ENCODE results near the gene SERPINE1. TPM values are rescaled to one million over a fixed set of nuclear protein-coding genes. Genes with fewer than 3 reads are reported as not detected.
A peak's percentile ranks its signal among the peaks of the same experiment; 100 is the strongest.

Gene SERPINE1
- total and polyA plus RNA-seq, 2 of the 8 experiments (the other 6 are each of a cell fraction or from before 2014, with no cell fraction given): 3.7 to 5.6 TPM

GRCh38 chr7:101151908-101152651 lies 25.2 kb downstream of the SERPINE1 start:
- peaks cover 0 to under 1% (median 0%) of the 10 kb centered on the region in 4 experiments; a peak in 1 of 8 replicates for H3K36me3 ChIP-seq (ENCODE audit: control insufficient read depth in 2 of 4, insufficient read depth in 4 of 4, low read length in 3 of 4)
- H2BK20ac ChIP-seq (ENCODE audit: low read length): no peak overlapping the region
- H3K27me3 ChIP-seq (replicated peaks in 1 of 4; ENCODE audit: control insufficient read depth in 3 of 4, extremely low read depth in 1 of 4, insufficient read depth in 3 of 4, low read length in 3 of 4): peaks cover 0 to 6% (median 4%) of the 10 kb centered on the region in 4 experiments; a peak in 3 of 7 replicates
- H3K14ac ChIP-seq (ENCODE audit: insufficient read length): no peak overlapping the region
- H3K18ac ChIP-seq (ENCODE audit: extremely low read depth, low read length): no peak overlapping the region
- H2AFZ ChIP-seq (ENCODE audit: low read length): no peak overlapping the region
- H3K79me1 ChIP-seq (ENCODE audit: low read depth, low read length): no peaks in the 10 kb centered on the region
- no peak overlapping the region for H3K56ac ChIP-seq (replicated peaks; ENCODE audit: insufficient read length, low read depth, low read length)
- peak overlapping the region; percentile 80; the same call in 1 of the 2 replicates for H2BK12ac ChIP-seq (ENCODE audit: low read depth, low read length)
- 93% methylated on average over 2 of the region's 2 CpGs; no CpG with 5 or more reads in 1 of the 2 experiments for WGBS, 2 experiments (ENCODE audit: extremely low coverage in 1 of 2, insufficient coverage in 1 of 2, insufficient read length in 1 of 2, insufficient replicate concordance in 2 of 2, low coverage in 1 of 2, low lambda C conversion rate in 2 of 2, missing lambda C conversion rate in 1 of 2)
- H3K27ac ChIP-seq (ENCODE audit: low read depth, low read length): no peak overlapping the region
- no peak for FAIRE-seq
- no peak overlapping the region for H2BK5ac ChIP-seq (ENCODE audit: low read depth, low read length)
- H4K20me1 ChIP-seq (replicated peaks in 1 of 2; ENCODE audit: control insufficient read depth in 1 of 2, insufficient read depth in 2 of 2, low read length in 2 of 2): no peaks in the 10 kb centered on the region
- H2AK5ac ChIP-seq (ENCODE audit: low read depth, low read length): no peak overlapping the region
- H4K91ac ChIP-seq (replicated peaks; ENCODE audit: insufficient read length, low read length): no peak overlapping the region
- no peak overlapping the region for H2BK120ac ChIP-seq (replicated peaks; ENCODE audit: low read depth, low read length)
- DNase-seq (ENCODE audit: low read depth in 1 of 2, low spot score in 2 of 2): no peak
- 0 out of 4 replicates have a peak, but pooled peaks cover 0 to 4% of the 10 kb centered on the region in 2 experiments for H3K79me2 ChIP-seq (ENCODE audit: control insufficient read depth in 1 of 2, insufficient read depth in 2 of 2, low read length in 2 of 2)
- peaks cover 8 to 19% (median 12%) of the 10 kb centered on the region in 4 experiments for H3K4me1 ChIP-seq (replicated peaks in 1 of 4; ENCODE audit: control insufficient read depth in 3 of 4, insufficient read depth in 4 of 4, low read length in 3 of 4)
- no peak overlapping the region for H3K4ac ChIP-seq (replicated peaks; ENCODE audit: insufficient read length, low read depth, low read length)
- H3K9ac ChIP-seq (replicated peaks in 1 of 4; ENCODE audit: extremely low read depth in 1 of 4, low read depth in 3 of 4, low read length in 3 of 4): no peak overlapping the region
- H3K23ac ChIP-seq (ENCODE audit: insufficient read length): no peak overlapping the region
- ChIA-PET POLR2A (ENCODE audit: partially characterized antibody) (interaction anchor here (0.8 kb wide), 1 partner anchor 30 kb away, joined by 3 read pairs; no protein-coding TSS in a partner anchor), CTCF (ENCODE audit: partially characterized antibody) (interaction anchor here (1.0 to 3.1 kb wide), 7 partner anchors 8 to 131 kb away, joined by 3 to 20 read pairs (median 6); no protein-coding TSS in a partner anchor)
- H2BK15ac ChIP-seq (ENCODE audit: low read length): no peak overlapping the region
- no peak overlapping the region for H4K8ac ChIP-seq (ENCODE audit: extremely low read depth, insufficient read depth, low read length)
- H3K9me3 ChIP-seq (ENCODE audit: insufficient read depth in 2 of 2, low read depth in 1 of 2, low read length in 1 of 2): no peaks in the 10 kb centered on the region; a peak in 1 of 4 replicates
- H3K23me2 ChIP-seq (ENCODE audit: low read depth, low read length): no peaks in the 10 kb centered on the region; the same call in 1 of the 2 replicates
- no peak overlapping the region for H4K5ac ChIP-seq (ENCODE audit: insufficient read length, low read depth, low read length)
- H3K4me2 ChIP-seq (ENCODE audit: insufficient read depth in 1 of 2, low read depth in 2 of 2, low read length in 2 of 2): no peak overlapping the region
- no peak overlapping the region for H3K4me3 ChIP-seq (ENCODE audit: extremely low read depth in 1 of 4, insufficient read depth in 2 of 4, low read depth in 3 of 4, low read length in 4 of 4)
- TF ChIP-seq FOSL1 (IDR thresholded peaks at IDR 0.05; ENCODE audit: insufficient read depth, low read depth, low read length) (no peak), CTBP2 (IDR thresholded peaks at IDR 0.05; ENCODE audit: borderline replicate concordance, insufficient read depth, insufficient read length, low read length) (no peak), MAX (IDR thresholded peaks at IDR 0.05) (no peak), RXRA (IDR thresholded peaks at IDR 0.05; ENCODE audit: insufficient read depth, low read depth, low read length) (no peak), CEBPB (IDR thresholded peaks at IDR 0.05; ENCODE audit: low read depth, low read length) (no peak), SP1 (IDR thresholded peaks at IDR 0.05; ENCODE audit: low read depth, low read length) (no peak), EGR1 (IDR thresholded peaks at IDR 0.05; ENCODE audit: borderline replicate concordance, low read depth, low read length) (no peak), E2F6 (IDR thresholded peaks at IDR 0.05) (no peak), PHF8 (conservative IDR thresholded peaks at IDR 0.05; ENCODE audit: low read depth, low read length) (no peak), TEAD4 (IDR thresholded peaks at IDR 0.05; ENCODE audit: low read depth, low read length) (no peak), SAP30 (IDR thresholded peaks at IDR 0.05; ENCODE audit: insufficient read depth, insufficient replicate concordance, low read length) (no peak)

Data from H1 (cell line).